IMR-90 (cell line): ENCODE data around the gene AK6. TPM values are rescaled to one million over a fixed set of nuclear protein-coding genes. Genes with fewer than 3 reads are reported as not detected.

Experiments
- ATAC-seq: fragments of 200-7000 bp; cut with Tn5 transposase; 2 replicates; pipeline ENCODE4 v1.9.1; 2020; ENCODE audit warnings: low read depth, mild to moderate bottlenecking, moderate library complexity
- BruUV-seq: library from RNA; stranded (reverse); fragments of 400-500 nt; replicated peaks from 2 replicates; lab custom pipeline; 2021; lab: Mats Ljungman, UMichigan
- CTCF ChIA-PET: fragments of 300-600 bp; formaldehyde crosslinking; extraction: SDS; loops from one replicate; lab custom pipeline; 2021; ENCODE audit warnings: antibody characterized with exemption; lab: Yijun Ruan, JAX
- POLR2A ChIA-PET: fragments of 300-600 bp; sonication (Branson Sonifier 250); formaldehyde crosslinking; loops from one replicate; lab custom pipeline; 2022; ENCODE audit warnings: antibody characterized with exemption; ENCODE audit not compliant: unreplicated experiment; lab: Charles Lee
- DNase-seq: peaks from one replicate; pipeline ENCODE4 v3.0.0; 2013
- H2AFZ ChIP-seq: replicated peaks from 2 replicates; pipeline ENCODE3; 2013; ENCODE audit warnings: low read length, mild to moderate bottlenecking; ENCODE audit not compliant: poor library complexity
- H2AK5ac ChIP-seq: 2 replicates; pipeline ENCODE4 v1.6.1; 2013; ENCODE audit warnings: low read depth, low read length, inconsistent platforms
- H2AK9ac ChIP-seq: replicated peaks from 2 replicates; pipeline ENCODE3; 2013; ENCODE audit warnings: mild to moderate bottlenecking, low read depth, low read length, moderate library complexity; ENCODE audit not compliant: poor library complexity
- H2BK120ac ChIP-seq: 2 replicates; pipeline ENCODE4 v1.6.1; 2013; ENCODE audit warnings: low read depth, low read length, inconsistent platforms
- H2BK15ac ChIP-seq: 3 replicates; pipeline ENCODE4 v1.6.1; 2013; ENCODE audit warnings: low read depth, low read length, inconsistent platforms
- H2BK20ac ChIP-seq: 2 replicates; pipeline ENCODE4 v1.6.1; 2013; ENCODE audit warnings: low read depth, mild to moderate bottlenecking, inconsistent platforms, low read length, moderate library complexity
- H2BK5ac ChIP-seq: 2 replicates; pipeline ENCODE4 v1.6.1; 2013; ENCODE audit warnings: mild to moderate bottlenecking, low read depth, low read length, inconsistent platforms; ENCODE audit not compliant: poor library complexity, severe bottlenecking
- H3K14ac ChIP-seq: replicated peaks from 2 replicates; pipeline ENCODE4 v1.6.1; 2013; ENCODE audit warnings: low read depth, low read length, inconsistent platforms
- H3K18ac ChIP-seq: 2 replicates; pipeline ENCODE4 v1.6.1; 2013; ENCODE audit warnings: low read depth, low read length, control low read depth
- H3K23ac ChIP-seq: 2 replicates; pipeline ENCODE4 v1.6.1; 2013; ENCODE audit warnings: low read depth, low read length, inconsistent platforms
- H3K27ac ChIP-seq: 2 replicates; pipeline ENCODE4 v1.5.1; 2013; ENCODE audit warnings: mild to moderate bottlenecking, control low read depth, low read length; ENCODE audit not compliant: insufficient read depth
- H3K27me3 ChIP-seq: 2 replicates; pipeline ENCODE4 v1.6.1; 2013; ENCODE audit warnings: low read length; ENCODE audit not compliant: control insufficient read depth, insufficient read depth
- H3K36me3 ChIP-seq: 2 replicates; pipeline ENCODE4 v1.6.1; 2013; ENCODE audit warnings: low read length, mixed read lengths; ENCODE audit not compliant: control insufficient read depth, insufficient read depth
- H3K4ac ChIP-seq: 2 replicates; pipeline ENCODE4 v1.6.1; 2013; ENCODE audit warnings: low read depth, low read length, inconsistent platforms
- H3K4me1 ChIP-seq: 2 replicates; pipeline ENCODE4 v1.6.1; 2013; ENCODE audit warnings: low read length, mixed read lengths; ENCODE audit not compliant: control insufficient read depth, insufficient read depth
- H3K4me2 ChIP-seq: 2 replicates; pipeline ENCODE4 v1.6.1; 2013; ENCODE audit warnings: low read depth, mild to moderate bottlenecking, control low read depth, low read length, moderate library complexity
- H3K4me3 ChIP-seq: 2 replicates; pipeline ENCODE4 v1.5.1; 2013; ENCODE audit warnings: low read depth, mild to moderate bottlenecking, control low read depth, low read length, moderate library complexity; ENCODE audit not compliant: insufficient read depth
- H3K56ac ChIP-seq: 2 replicates; pipeline ENCODE4 v1.6.1; 2013; ENCODE audit warnings: low read length, inconsistent platforms; ENCODE audit not compliant: insufficient read depth; ENCODE audit errors: extremely low read depth
- H3K79me1 ChIP-seq, 2 experiments: 2 replicates each; pipeline ENCODE4 v1.6.1; 2013; ENCODE audit warnings: low read length in 2 of 2, inconsistent platforms in 1 of 2, low read depth in 1 of 2
- H3K9ac ChIP-seq: 2 replicates; pipeline ENCODE4 v1.6.1; 2013; ENCODE audit warnings: low read depth, low read length, control low read depth
- H3K9me1 ChIP-seq: 2 replicates; pipeline ENCODE4 v1.6.1; 2013; ENCODE audit warnings: low read length, inconsistent platforms; ENCODE audit not compliant: insufficient read depth
- H3K9me3 ChIP-seq: 2 replicates; pipeline ENCODE4 v1.6.1; 2013; ENCODE audit warnings: low read length; ENCODE audit not compliant: control insufficient read depth, insufficient read depth
- H4K20me1 ChIP-seq: 2 replicates; pipeline ENCODE4 v1.6.1; 2013; ENCODE audit warnings: low read length, inconsistent platforms; ENCODE audit not compliant: insufficient read depth
- H4K5ac ChIP-seq: 2 replicates; pipeline ENCODE4 v1.6.1; 2013; ENCODE audit warnings: mild to moderate bottlenecking, low read depth, low read length, control low read depth
- H4K8ac ChIP-seq, 2 experiments: 2 replicates each; pipeline ENCODE4 v1.6.1; 2013; ENCODE audit warnings: low read depth in 2 of 2, low read length in 2 of 2, control low read depth in 1 of 2, inconsistent platforms in 1 of 2
- H4K91ac ChIP-seq: 2 replicates; pipeline ENCODE4 v1.6.1; 2013; ENCODE audit warnings: low read depth, low read length, inconsistent platforms; ENCODE audit not compliant: insufficient read depth
- BHLHE40 ChIP-seq: fragments of 150-350 bp; IDR thresholded peaks from 2 replicates; pipeline ENCODE4 v1.6.1; 2016; ENCODE audit warnings: mild to moderate bottlenecking, low read depth, low read length
- CEBPB ChIP-seq: IDR thresholded peaks from 2 replicates; pipeline ENCODE4 v1.6.1; 2012; ENCODE audit warnings: low read depth, low read length, improper control_type of control experiment
- CHD1 ChIP-seq: IDR thresholded peaks from 2 replicates; pipeline ENCODE4 v1.6.1; 2012; ENCODE audit warnings: low read depth, low read length, improper control_type of control experiment
- MAFK ChIP-seq: IDR thresholded peaks from 2 replicates; pipeline ENCODE4 v1.6.1; 2012; ENCODE audit warnings: low read depth, low read length, improper control_type of control experiment
- POLR2A ChIP-seq: IDR thresholded peaks from 2 replicates; pipeline ENCODE4 v1.6.1; 2012; ENCODE audit warnings: mild to moderate bottlenecking, low read depth, low read length
- WGBS, 2 experiments: methylation state at CpG; one replicate each; pipeline versions ENCODE4 v1.1.5 to v1.1.7; 2013; ENCODE audit warnings: missing lambda C conversion rate in 2 of 2; ENCODE audit not compliant: insufficient read length in 1 of 2; ENCODE audit errors: extremely low coverage in 2 of 2; 5-methylcytosine and 5-hydroxymethylcytosine counted together
- dilution Hi-C: fragments of 300-500 bp; cut with HindIII; formaldehyde crosslinking; loops from one replicate; pipeline ENCODE4 v1.14.3; 2018; ENCODE audit warnings: low sequenced_read_pairs; ENCODE audit not compliant: unreplicated experiment
- in situ Hi-C: fragments of 300-500 bp; cut with MboI; formaldehyde crosslinking; loops from 3 replicates; pipeline ENCODE4 v1.14.3; 2019; ENCODE audit warnings: low sequenced_read_pairs, inconsistent platforms, mixed read lengths
- intact Hi-C: fragments of 100-400 bp; cut with micrococcal nuclease; formaldehyde crosslinking; loops from 2 replicates; pipeline ENCODE4 v1.10.0; 2022
- polyA plus RNA-seq, 3 experiments: library from polyadenylated mRNA; depleted of rRNA; stranded (reverse); fragments of >200 nt; gene quantifications; 2 replicates each; pipeline ENCODE4 v1.2.3, GENCODE V29; 2012; ENCODE audit warnings: low replicate concordance in 1 of 3
- total RNA-seq: library from RNA; depleted of rRNA; stranded (reverse); fragments of >200 nt; gene quantifications from 2 replicates; pipeline ENCODE4 v1.2.3, GENCODE V29; 2012

Gene AK6
- total and polyA plus RNA-seq, 2 of the 4 experiments (the other 2 are of a cell fraction): 14.7 to 34.4 TPM

- H2AK9ac ChIP-seq: no peak overlapping the region
- no peaks in the 10 kb centered on the region for H3K9me1 ChIP-seq
- DNase-seq (no peak), ATAC-seq (no peak)
- H3K56ac ChIP-seq: no peak overlapping the region
- no peaks in the 10 kb centered on the region for H3K27me3 ChIP-seq
- H3K36me3 ChIP-seq: no peaks in the 10 kb centered on the region
- no peak overlapping the region for H2BK5ac ChIP-seq
- H2BK15ac ChIP-seq: no peak overlapping the region
- H3K79me1 ChIP-seq: no peaks in the 10 kb centered on the region
- TF ChIP-seq CHD1 (no peak), POLR2A (no peak), BHLHE40 (no peak), CEBPB (no peak), MAFK (no peak)
- H4K5ac ChIP-seq: no peak overlapping the region
- BruUV-seq: no TSS peak
- no peak overlapping the region for H3K27ac ChIP-seq
- no peak overlapping the region for H4K8ac ChIP-seq
- in situ Hi-C loops (no loop called here), dilution Hi-C loops (no loop called here), intact Hi-C loops (no loop called here)
- H3K23ac ChIP-seq: no peak overlapping the region
- H2AK5ac ChIP-seq: no peak overlapping the region
- no peak overlapping the region for H3K4ac ChIP-seq
- H4K20me1 ChIP-seq: no peaks in the 10 kb centered on the region
- H2BK20ac ChIP-seq: no peak overlapping the region
- no peak overlapping the region for H3K18ac ChIP-seq
- H3K4me2 ChIP-seq: no peak overlapping the region
- POLR2A ChIA-PET: no interaction called here
- CTCF ChIA-PET: no interaction called here
- no CpG with 5 or more reads among the region's 4 CpGs for WGBS, 2 experiments
- no peak overlapping the region for H2AFZ ChIP-seq
- no peak overlapping the region for H2BK120ac ChIP-seq
- no peak overlapping the region for H3K14ac ChIP-seq
- H3K9ac ChIP-seq: no peak overlapping the region
- no peaks in the 10 kb centered on the region for H3K4me1 ChIP-seq
- H4K91ac ChIP-seq: no peak overlapping the region
- H3K4me3 ChIP-seq: no peak overlapping the region
- no peaks in the 10 kb centered on the region for H3K9me3 ChIP-seq
These were observed 51.9 kb downstream of the AK6 start for GRCh38 chr5:69317391-69317790.
